LNCAP (cell line): ENCODE results near the gene CYB5A.

Experiments
- CTCF ChIP-seq: fragments of 450-650 bp; IDR thresholded peaks from 2 replicates; pipeline ENCODE4 v1.5.1; 2017; ENCODE audit warnings: mild to moderate bottlenecking

Gene CYB5A

GRCh38 chr18:74248595-74248994 is 43.2 kb downstream of the CYB5A start:
- no peak for TF ChIP-seq CTCF

- no peak for TF ChIP-seq CTCF
These were observed 43.6 kb downstream of the CYB5A start for GRCh38 chr18:74248189-74248588.

GRCh38 chr18:74244554-74244953 is 47.2 kb downstream of the CYB5A start:
- TF ChIP-seq CTCF, result no peak

- TF ChIP-seq CTCF, result no peak
These were observed 48.6 kb downstream of the CYB5A start for GRCh38 chr18:74243127-74243526.

- TF ChIP-seq CTCF, result no peak
These were observed 49.2 kb downstream of the CYB5A start for GRCh38 chr18:74242438-74243096.

- no peak for TF ChIP-seq CTCF
These were observed 49.8 kb downstream of the CYB5A start for GRCh38 chr18:74241970-74242369.

GRCh38 chr18:74241426-74241825 is 50.3 kb downstream of the CYB5A start:
- TF ChIP-seq CTCF, result no peak

- TF ChIP-seq CTCF, result no peak
These were observed 52.2 kb downstream of the CYB5A start for GRCh38 chr18:74239567-74239966.
